ENCODE data around the gene GRIK4.

GRIK4 gene

GRCh38 chr11:120690406-120690805, 178.9 kb downstream of the GRIK4 start:
- Histone ChIP-seq H3K4me3 (ENCODE audit: low read length) (no peak overlapping the region), H3K4me1 (ENCODE audit: control insufficient read depth, insufficient read depth, low read length) (no peaks in the 10 kb centered on the region), H3K9ac (ENCODE audit: low read length) (no peak overlapping the region), H3K27me3 (ENCODE audit: control insufficient read depth, insufficient read depth, low read length) (peaks cover 10% of the 10 kb centered on the region), H3K36me3 (ENCODE audit: control insufficient read depth, insufficient read depth, low read length) (no peaks in the 10 kb centered on the region), H3K9me3 (ENCODE audit: control insufficient read depth, low read length) (no peaks in the 10 kb centered on the region)

- no peaks in the 10 kb centered on the region for H3K36me3 ChIP-seq (ENCODE audit: control insufficient read depth, insufficient read depth, low read length)
- H3K9me3 ChIP-seq (ENCODE audit: control insufficient read depth, low read length), result no peaks in the 10 kb centered on the region
- H3K27me3 ChIP-seq (ENCODE audit: control insufficient read depth, insufficient read depth, low read length), result peaks cover 8% of the 10 kb centered on the region
- H3K4me1 ChIP-seq (ENCODE audit: control insufficient read depth, insufficient read depth, low read length), result no peaks in the 10 kb centered on the region
- no peak overlapping the region for H3K4me3 ChIP-seq (ENCODE audit: low read length)
- H3K9ac ChIP-seq (ENCODE audit: low read length), result no peak overlapping the region
These were observed 183.2 kb downstream of the GRIK4 start for GRCh38 chr11:120694726-120695125.

- no peaks in the 10 kb centered on the region for H3K4me1 ChIP-seq (ENCODE audit: control insufficient read depth, insufficient read depth, low read length)
- H3K4me3 ChIP-seq (ENCODE audit: low read length), result no peak overlapping the region
- no peaks in the 10 kb centered on the region for H3K36me3 ChIP-seq (ENCODE audit: control insufficient read depth, insufficient read depth, low read length)
- no peaks in the 10 kb centered on the region for H3K9me3 ChIP-seq (ENCODE audit: control insufficient read depth, low read length)
- no peak overlapping the region for H3K9ac ChIP-seq (ENCODE audit: low read length)
- H3K27me3 ChIP-seq (ENCODE audit: control insufficient read depth, insufficient read depth, low read length), result peaks cover 8% of the 10 kb centered on the region
These were observed 183.9 kb downstream of the GRIK4 start for GRCh38 chr11:120695426-120695825.

GRCh38 chr11:120695939-120696338, 184.4 kb downstream of the GRIK4 start:
- no peaks in the 10 kb centered on the region for H3K9me3 ChIP-seq (ENCODE audit: control insufficient read depth, low read length)
- H3K9ac ChIP-seq (ENCODE audit: low read length), result no peak overlapping the region
- no peaks in the 10 kb centered on the region for H3K4me1 ChIP-seq (ENCODE audit: control insufficient read depth, insufficient read depth, low read length)
- peaks cover 8% of the 10 kb centered on the region for H3K27me3 ChIP-seq (ENCODE audit: control insufficient read depth, insufficient read depth, low read length)
- no peaks in the 10 kb centered on the region for H3K36me3 ChIP-seq (ENCODE audit: control insufficient read depth, insufficient read depth, low read length)
- no peak overlapping the region for H3K4me3 ChIP-seq (ENCODE audit: low read length)

- peaks cover 5% of the 10 kb centered on the region for H3K27me3 ChIP-seq (ENCODE audit: control insufficient read depth, insufficient read depth, low read length)
- no peak overlapping the region for H3K9ac ChIP-seq (ENCODE audit: low read length)
- H3K4me1 ChIP-seq (ENCODE audit: control insufficient read depth, insufficient read depth, low read length), result no peaks in the 10 kb centered on the region
- H3K9me3 ChIP-seq (ENCODE audit: control insufficient read depth, low read length), result no peaks in the 10 kb centered on the region
- H3K36me3 ChIP-seq (ENCODE audit: control insufficient read depth, insufficient read depth, low read length), result no peaks in the 10 kb centered on the region
- no peak overlapping the region for H3K4me3 ChIP-seq (ENCODE audit: low read length)
These were observed 185.2 kb downstream of the GRIK4 start for GRCh38 chr11:120696597-120697218.

GRCh38 chr11:120698918-120699317, 187.4 kb downstream of the GRIK4 start:
- H3K4me1 ChIP-seq (ENCODE audit: control insufficient read depth, insufficient read depth, low read length), result no peaks in the 10 kb centered on the region
- no peak overlapping the region for H3K9ac ChIP-seq (ENCODE audit: low read length)
- H3K9me3 ChIP-seq (ENCODE audit: control insufficient read depth, low read length), result no peaks in the 10 kb centered on the region
- no peaks in the 10 kb centered on the region for H3K36me3 ChIP-seq (ENCODE audit: control insufficient read depth, insufficient read depth, low read length)
- no peaks in the 10 kb centered on the region for H3K27me3 ChIP-seq (ENCODE audit: control insufficient read depth, insufficient read depth, low read length)
- no peak overlapping the region for H3K4me3 ChIP-seq (ENCODE audit: low read length)

GRCh38 chr11:120702656-120703055, 191.1 kb downstream of the GRIK4 start:
- no peaks in the 10 kb centered on the region for H3K27me3 ChIP-seq (ENCODE audit: control insufficient read depth, insufficient read depth, low read length)
- H3K9ac ChIP-seq (ENCODE audit: low read length), result no peak overlapping the region
- H3K4me3 ChIP-seq (ENCODE audit: low read length), result no peak overlapping the region

GRCh38 chr11:120703358-120704152, 192.0 kb downstream of the GRIK4 start:
- H3K4me1 ChIP-seq (ENCODE audit: control insufficient read depth, insufficient read depth, low read length), result no peaks in the 10 kb centered on the region
- no peak overlapping the region for H3K4me3 ChIP-seq (ENCODE audit: low read length)
- H3K9me3 ChIP-seq (ENCODE audit: control insufficient read depth, low read length), result no peaks in the 10 kb centered on the region
- H3K9ac ChIP-seq (ENCODE audit: low read length), result no peak overlapping the region
- H3K27me3 ChIP-seq (ENCODE audit: control insufficient read depth, insufficient read depth, low read length), result no peaks in the 10 kb centered on the region
- no peaks in the 10 kb centered on the region for H3K36me3 ChIP-seq (ENCODE audit: control insufficient read depth, insufficient read depth, low read length)

More at GRCh38 chr11:120702656-120703055, 191.1 kb downstream of the GRIK4 start:
- no peaks in the 10 kb centered on the region for H3K36me3 ChIP-seq (ENCODE audit: control insufficient read depth, insufficient read depth, low read length)
- no peaks in the 10 kb centered on the region for H3K9me3 ChIP-seq (ENCODE audit: control insufficient read depth, low read length)
- no peaks in the 10 kb centered on the region for H3K4me1 ChIP-seq (ENCODE audit: control insufficient read depth, insufficient read depth, low read length)

GRCh38 chr11:120704256-120704750, 192.8 kb downstream of the GRIK4 start:
- Histone ChIP-seq H3K36me3 (ENCODE audit: control insufficient read depth, insufficient read depth, low read length) (no peaks in the 10 kb centered on the region), H3K9ac (ENCODE audit: low read length) (no peak overlapping the region), H3K9me3 (ENCODE audit: control insufficient read depth, low read length) (no peaks in the 10 kb centered on the region), H3K27me3 (ENCODE audit: control insufficient read depth, insufficient read depth, low read length) (no peaks in the 10 kb centered on the region), H3K4me1 (ENCODE audit: control insufficient read depth, insufficient read depth, low read length) (no peaks in the 10 kb centered on the region), H3K4me3 (ENCODE audit: low read length) (no peak overlapping the region)

- H3K36me3 ChIP-seq (ENCODE audit: control insufficient read depth, insufficient read depth, low read length), result no peaks in the 10 kb centered on the region
- H3K4me3 ChIP-seq (ENCODE audit: low read length), result no peak overlapping the region
- no peaks in the 10 kb centered on the region for H3K27me3 ChIP-seq (ENCODE audit: control insufficient read depth, insufficient read depth, low read length)
- no peaks in the 10 kb centered on the region for H3K4me1 ChIP-seq (ENCODE audit: control insufficient read depth, insufficient read depth, low read length)
- no peak overlapping the region for H3K9ac ChIP-seq (ENCODE audit: low read length)
- H3K9me3 ChIP-seq (ENCODE audit: control insufficient read depth, low read length), result no peaks in the 10 kb centered on the region
These were observed 194.7 kb downstream of the GRIK4 start for GRCh38 chr11:120706257-120706656.

- H3K27me3 ChIP-seq (ENCODE audit: control insufficient read depth, insufficient read depth, low read length), result no peaks in the 10 kb centered on the region
- no peaks in the 10 kb centered on the region for H3K4me1 ChIP-seq (ENCODE audit: control insufficient read depth, insufficient read depth, low read length)
- H3K9ac ChIP-seq (ENCODE audit: low read length), result no peak overlapping the region
- no peak overlapping the region for H3K4me3 ChIP-seq (ENCODE audit: low read length)
- no peaks in the 10 kb centered on the region for H3K9me3 ChIP-seq (ENCODE audit: control insufficient read depth, low read length)
- no peaks in the 10 kb centered on the region for H3K36me3 ChIP-seq (ENCODE audit: control insufficient read depth, insufficient read depth, low read length)
These were observed 195.6 kb downstream of the GRIK4 start for GRCh38 chr11:120707098-120707497.

- no peaks in the 10 kb centered on the region for H3K36me3 ChIP-seq (ENCODE audit: control insufficient read depth, insufficient read depth, low read length)
- no peak overlapping the region for H3K4me3 ChIP-seq (ENCODE audit: low read length)
- no peaks in the 10 kb centered on the region for H3K9me3 ChIP-seq (ENCODE audit: control insufficient read depth, low read length)
- no peak overlapping the region for H3K9ac ChIP-seq (ENCODE audit: low read length)
- H3K27me3 ChIP-seq (ENCODE audit: control insufficient read depth, insufficient read depth, low read length), result no peaks in the 10 kb centered on the region
- no peaks in the 10 kb centered on the region for H3K4me1 ChIP-seq (ENCODE audit: control insufficient read depth, insufficient read depth, low read length)
These were observed 196.1 kb downstream of the GRIK4 start for GRCh38 chr11:120707663-120708062.
